Mammary epithelial cell (primary cell): Measurements from ENCODE around the gene AHRR.

Experiments used
- CTCF ChIP-seq, 2 donors: IDR thresholded peaks in 1 of 2; conservative IDR thresholded peaks in 1 of 2; 2 replicates each; pipeline ENCODE4 v1.5.1; 2011 to 2012; ENCODE audit warnings: inconsistent platforms in 2 of 2, low read length in 2 of 2, mild to moderate bottlenecking in 2 of 2, control low read depth in 1 of 2, low read depth in 1 of 2; ENCODE audit not compliant: insufficient read depth in 1 of 2; ENCODE audit errors: extremely low read depth in 1 of 2
- EZH2 ChIP-seq: IDR thresholded peaks from 2 replicates; pipeline ENCODE4 v1.6.1; 2012; ENCODE audit warnings: low read length, inconsistent platforms, borderline replicate concordance

DNA sequence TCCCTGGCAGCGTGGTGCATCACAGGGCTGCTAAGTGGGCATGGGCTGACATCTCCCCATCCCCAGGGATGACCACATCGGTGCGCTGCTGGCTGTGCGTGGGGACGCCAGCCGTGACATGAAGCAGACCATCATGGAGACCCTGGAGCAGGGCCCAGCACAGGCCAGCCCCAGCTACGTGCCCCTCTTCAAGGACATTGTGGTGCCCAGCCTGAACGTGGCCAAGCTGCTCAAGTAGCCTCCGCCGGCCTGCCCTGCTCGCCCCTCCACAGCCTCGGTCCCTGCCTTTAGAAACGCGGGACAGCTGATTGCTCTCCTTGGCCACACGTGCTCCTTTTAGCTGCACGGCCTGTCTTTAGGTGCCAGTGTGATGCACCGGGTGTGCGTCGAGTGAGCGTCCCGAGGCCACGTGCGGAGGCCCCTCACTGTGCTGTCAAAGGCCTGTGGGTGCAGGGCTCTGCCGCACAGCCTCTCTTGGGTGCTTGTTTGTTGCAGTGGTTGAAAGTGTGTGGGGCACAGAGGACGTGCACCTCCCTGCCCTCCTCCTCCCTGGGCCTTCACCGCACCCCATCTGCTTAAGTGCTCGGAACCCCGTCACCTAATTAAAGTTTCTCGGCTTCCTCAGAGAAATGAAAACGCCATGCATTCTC, 145.3 kb downstream of the AHRR start:
- TF ChIP-seq CTCF (conservative IDR thresholded peaks at IDR 0.05 in 1 of 2, IDR thresholded peaks at IDR 0.05 in 1 of 2; ENCODE audit: extremely low read depth in 1 of 2, insufficient read depth in 1 of 2, low read depth in 1 of 2, low read length in 2 of 2), result no peak
- no peak for TF ChIP-seq EZH2
